B cell (primary cell): ENCODE data around the gene PLPP7.

Experiments used
- CTCF ChIP-seq: fragments of 200-600 bp; IDR thresholded peaks from one replicate; pipeline ENCODE4 v1.8.0; 2022; ENCODE audit warnings: antibody characterized with exemption, mild to moderate bottlenecking
- EZH2 ChIP-seq: IDR thresholded peaks from 2 replicates; pipeline ENCODE4 v1.6.1; 2012; ENCODE audit warnings: borderline replicate concordance, low read depth, mild to moderate bottlenecking, moderate library complexity, low read length; ENCODE audit not compliant: insufficient read depth, poor library complexity, severe bottlenecking

GRCh38 chr9:131296460-131296859, 6.9 kb downstream of the PLPP7 start:
- no peak for TF ChIP-seq CTCF
- no peak for TF ChIP-seq EZH2
